Mesodermal cell (in vitro differentiated cells): ENCODE results near the gene RPGRIP1L.

Experiments
- H3K27ac ChIP-seq: 2 replicates; pipeline ENCODE4 v1.7.0; 2013; ENCODE audit warnings: mild to moderate bottlenecking, low read depth, low read length, moderate library complexity; ENCODE audit not compliant: severe bottlenecking
- H3K36me3 ChIP-seq: 2 replicates; pipeline ENCODE4 v1.7.1; 2013; ENCODE audit warnings: mild to moderate bottlenecking, low read length, moderate library complexity; ENCODE audit not compliant: control insufficient read depth, insufficient read depth
- H3K4me1 ChIP-seq: one replicate; pipeline ENCODE4 v1.7.1; 2013; ENCODE audit warnings: mild to moderate bottlenecking, low read length; ENCODE audit not compliant: insufficient read depth, control insufficient read depth, poor library complexity, severe bottlenecking
- H3K4me3 ChIP-seq: 2 replicates; pipeline ENCODE4 v1.7.0; 2013; ENCODE audit warnings: low read length, control low read depth, mild to moderate bottlenecking; ENCODE audit not compliant: insufficient read depth, poor library complexity, severe bottlenecking; ENCODE audit errors: extremely low read depth
- H3K9me3 ChIP-seq: 2 replicates; pipeline ENCODE4 v1.7.1; 2013; ENCODE audit warnings: mild to moderate bottlenecking, low read length, moderate library complexity; ENCODE audit not compliant: control insufficient read depth
- WGBS, 2 experiments: methylation state at CpG; one replicate each; pipeline ENCODE4 v1.1.5; 2013; ENCODE audit warnings: missing lambda C conversion rate in 2 of 2; ENCODE audit not compliant: insufficient coverage in 2 of 2; 5-methylcytosine and 5-hydroxymethylcytosine counted together

RPGRIP1L gene

GRCh38 chr16:53609536-53609935 lies 94.1 kb downstream of the RPGRIP1L start:
- Histone ChIP-seq H3K27ac (no peak overlapping the region), H3K4me3 (no peak overlapping the region), H3K36me3 (no peaks in the 10 kb centered on the region), H3K4me1 (no peaks in the 10 kb centered on the region), H3K9me3 (no peaks in the 10 kb centered on the region)
- WGBS, 2 experiments, result 96 to 100% methylated on average over 4 of the region's 4 CpGs

GRCh38 chr16:53608094-53608493 lies 95.6 kb downstream of the RPGRIP1L start:
- H3K4me3 ChIP-seq, result no peak overlapping the region
- H3K4me1 ChIP-seq, result no peaks in the 10 kb centered on the region
- H3K9me3 ChIP-seq, result no peaks in the 10 kb centered on the region
- WGBS, 2 experiments, result 93 to 100% methylated on average over 1 to 2 of the region's 2 CpGs
- peaks cover 3% of the 10 kb centered on the region for H3K36me3 ChIP-seq
- no peak overlapping the region for H3K27ac ChIP-seq

GRCh38 chr16:53605831-53606400 lies 97.7 kb downstream of the RPGRIP1L start:
- WGBS, 2 experiments, result no CpG with 5 or more reads among the region's 2 CpGs
- Histone ChIP-seq H3K4me3 (no peak overlapping the region), H3K9me3 (no peaks in the 10 kb centered on the region), H3K36me3 (peaks cover 3% of the 10 kb centered on the region), H3K4me1 (no peaks in the 10 kb centered on the region), H3K27ac (no peak overlapping the region)

- no peaks in the 10 kb centered on the region for H3K9me3 ChIP-seq
- 93 to 100% methylated on average over 6 to 9 of the region's 10 CpGs for WGBS, 2 experiments
- H3K27ac ChIP-seq, result no peak overlapping the region
- H3K4me1 ChIP-seq, result no peaks in the 10 kb centered on the region
- peaks cover 3% of the 10 kb centered on the region for H3K36me3 ChIP-seq
- H3K4me3 ChIP-seq, result no peak overlapping the region
Measured at GRCh38 chr16:53605356-53605755, 98.3 kb downstream of the RPGRIP1L start.

- Histone ChIP-seq H3K9me3 (no peaks in the 10 kb centered on the region), H3K4me3 (no peak overlapping the region), H3K36me3 (peaks cover 3% of the 10 kb centered on the region), H3K27ac (no peak overlapping the region), H3K4me1 (no peaks in the 10 kb centered on the region)
- WGBS, 2 experiments, result 87 to 100% methylated on average over 3 to 4 of the region's 4 CpGs
Measured at GRCh38 chr16:53601961-53602360, 101.7 kb downstream of the RPGRIP1L start.

GRCh38 chr16:53600616-53601015 lies 103.0 kb downstream of the RPGRIP1L start:
- Histone ChIP-seq H3K9me3 (no peaks in the 10 kb centered on the region), H3K36me3 (peaks cover 3% of the 10 kb centered on the region), H3K4me3 (no peak overlapping the region), H3K27ac (no peak overlapping the region), H3K4me1 (no peaks in the 10 kb centered on the region)
- no CpG with 5 or more reads among the region's 1 CpG for WGBS, 2 experiments

- no peak overlapping the region for H3K4me3 ChIP-seq
- H3K36me3 ChIP-seq, result peaks cover 3% of the 10 kb centered on the region
- 85 to 88% methylated on average over 1 to 2 of the region's 3 CpGs for WGBS, 2 experiments
- no peaks in the 10 kb centered on the region for H3K9me3 ChIP-seq
- H3K4me1 ChIP-seq, result no peaks in the 10 kb centered on the region
- no peak overlapping the region for H3K27ac ChIP-seq
Measured at GRCh38 chr16:53600126-53600525, 103.5 kb downstream of the RPGRIP1L start.

- Histone ChIP-seq H3K27ac (no peak overlapping the region), H3K36me3 (peaks cover 3% of the 10 kb centered on the region), H3K4me3 (no peak overlapping the region), H3K4me1 (no peaks in the 10 kb centered on the region), H3K9me3 (no peaks in the 10 kb centered on the region)
- WGBS, 2 experiments, result 66 to 72% methylated on average over 2 of the region's 5 CpGs
Measured at GRCh38 chr16:53599548-53599947, 104.1 kb downstream of the RPGRIP1L start.

- Histone ChIP-seq H3K9me3 (no peaks in the 10 kb centered on the region), H3K27ac (no peak overlapping the region), H3K4me3 (no peak overlapping the region), H3K4me1 (no peaks in the 10 kb centered on the region), H3K36me3 (no peaks in the 10 kb centered on the region)
- WGBS, 2 experiments, result no CpG with 5 or more reads among the region's 3 CpGs
Measured at GRCh38 chr16:53598511-53599275, 105.0 kb downstream of the RPGRIP1L start.

- Histone ChIP-seq H3K27ac (no peak overlapping the region), H3K36me3 (no peaks in the 10 kb centered on the region), H3K4me1 (no peaks in the 10 kb centered on the region), H3K9me3 (no peaks in the 10 kb centered on the region), H3K4me3 (no peak overlapping the region)
- 83 to 100% methylated on average over 1 to 2 of the region's 3 CpGs for WGBS, 2 experiments
Measured at GRCh38 chr16:53597776-53598175, 105.9 kb downstream of the RPGRIP1L start.

- Histone ChIP-seq H3K9me3 (no peaks in the 10 kb centered on the region), H3K4me1 (no peaks in the 10 kb centered on the region), H3K27ac (no peak overlapping the region), H3K4me3 (no peak overlapping the region), H3K36me3 (no peaks in the 10 kb centered on the region)
- WGBS, 2 experiments, result 80 to 100% methylated on average over 1 of the region's 3 CpGs
Measured at GRCh38 chr16:53588081-53588648, 115.5 kb downstream of the RPGRIP1L start.
